ENCODE results near the gene C1QL4.
"Not testable (repeated sequence)": the region's sequence is repeated elsewhere in the genome, so short reads cannot be mapped to it uniquely, and the experiment has no call there.

DNA sequence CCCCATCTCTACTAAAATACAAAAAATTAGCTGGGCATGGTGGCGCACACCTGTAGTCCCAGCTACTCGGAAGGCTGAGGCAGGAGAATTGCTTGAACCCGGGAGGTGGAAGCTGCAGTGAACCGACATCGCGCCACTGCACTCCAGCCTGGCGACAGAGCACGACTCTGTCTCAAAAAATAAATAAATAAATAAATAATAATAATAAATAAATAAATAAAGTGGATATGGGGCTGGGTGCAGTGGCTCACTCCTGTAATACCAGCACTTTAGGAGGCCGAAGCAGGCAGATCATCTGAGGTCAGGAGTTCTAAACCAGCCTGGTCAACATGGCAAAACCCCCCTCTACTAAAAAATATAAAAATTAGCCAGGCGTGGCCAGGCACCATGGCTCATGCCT lies 19.9 kb downstream of the C1QL4 start:
- not testable (repeated sequence) for TF ChIP-seq POLR2A (IDR thresholded peaks at IDR 0.05; ENCODE audit: control extremely low read depth in 1 of 2, low read depth in 2 of 2, low read length in 2 of 2); USF2 (IDR thresholded peaks at IDR 0.05; ENCODE audit: low read length); EZH2 (IDR thresholded peaks at IDR 0.05; ENCODE audit: low read depth, low read length, severe bottlenecking); SP2 (IDR thresholded peaks at IDR 0.05; ENCODE audit: low read length); JUN (IDR thresholded peaks at IDR 0.05; ENCODE audit: low read depth, low read length); SP1 (IDR thresholded peaks at IDR 0.05; ENCODE audit: low read depth, low read length)
- TF ChIP-seq, protein P1, sequence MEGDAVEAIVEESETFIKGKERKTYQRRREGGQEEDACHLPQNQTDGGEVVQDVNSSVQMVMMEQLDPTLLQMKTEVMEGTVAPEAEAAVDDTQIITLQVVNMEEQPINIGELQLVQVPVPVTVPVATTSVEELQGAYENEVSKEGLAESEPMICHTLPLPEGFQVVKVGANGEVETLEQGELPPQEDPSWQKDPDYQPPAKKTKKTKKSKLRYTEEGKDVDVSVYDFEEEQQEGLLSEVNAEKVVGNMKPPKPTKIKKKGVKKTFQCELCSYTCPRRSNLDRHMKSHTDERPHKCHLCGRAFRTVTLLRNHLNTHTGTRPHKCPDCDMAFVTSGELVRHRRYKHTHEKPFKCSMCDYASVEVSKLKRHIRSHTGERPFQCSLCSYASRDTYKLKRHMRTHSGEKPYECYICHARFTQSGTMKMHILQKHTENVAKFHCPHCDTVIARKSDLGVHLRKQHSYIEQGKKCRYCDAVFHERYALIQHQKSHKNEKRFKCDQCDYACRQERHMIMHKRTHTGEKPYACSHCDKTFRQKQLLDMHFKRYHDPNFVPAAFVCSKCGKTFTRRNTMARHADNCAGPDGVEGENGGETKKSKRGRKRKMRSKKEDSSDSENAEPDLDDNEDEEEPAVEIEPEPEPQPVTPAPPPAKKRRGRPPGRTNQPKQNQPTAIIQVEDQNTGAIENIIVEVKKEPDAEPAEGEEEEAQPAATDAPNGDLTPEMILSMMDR (IDR thresholded peaks at IDR 0.05; ENCODE audit: control extremely low read depth in 1 of 3, insufficient read depth in 1 of 3, low read depth in 1 of 3, low read length in 3 of 3): not testable (repeated sequence)

Data from H1 (cell line).